GM19452 (cell line): ENCODE measurements around the gene CTAG2.
"Not testable (repeated sequence)": the region's sequence is repeated elsewhere in the genome, so short reads cannot be mapped to it uniquely, and the experiment has no call there.

Source experiments
- ATAC-seq: cut with Tn5 transposase; IDR thresholded peaks from one replicate; pipeline ENCODE4 v1.9.1; 2021; ENCODE audit not compliant: unreplicated experiment

The CTAG2 gene

DNA sequence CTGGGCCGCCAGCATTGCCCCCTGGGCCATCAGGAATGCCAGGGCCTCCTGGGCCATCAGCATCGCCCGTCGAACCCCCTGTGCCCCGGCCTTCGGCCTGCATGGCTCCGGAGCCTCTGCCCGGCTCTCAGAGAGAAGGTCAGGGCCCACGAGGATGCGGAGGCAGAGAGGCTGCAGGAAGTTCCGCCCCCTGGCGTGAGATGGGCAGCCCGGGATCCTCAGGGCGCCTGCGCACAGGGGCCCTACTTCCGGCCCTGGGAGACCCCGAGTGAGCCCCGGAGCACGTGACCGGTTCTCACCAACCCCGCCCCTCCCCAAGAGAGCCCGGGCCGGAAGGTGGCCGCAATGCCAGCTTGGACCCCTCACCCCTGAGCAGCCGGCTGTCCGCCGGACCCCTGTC, at the start of gene CTAG2:
Gene CTAG2, minus strand, starts transcription at position 167 of the 400 bp plus-strand sequence. Its CDS starts 64 bp downstream, at position 103.
- not testable (repeated sequence) for ATAC-seq

DNA sequence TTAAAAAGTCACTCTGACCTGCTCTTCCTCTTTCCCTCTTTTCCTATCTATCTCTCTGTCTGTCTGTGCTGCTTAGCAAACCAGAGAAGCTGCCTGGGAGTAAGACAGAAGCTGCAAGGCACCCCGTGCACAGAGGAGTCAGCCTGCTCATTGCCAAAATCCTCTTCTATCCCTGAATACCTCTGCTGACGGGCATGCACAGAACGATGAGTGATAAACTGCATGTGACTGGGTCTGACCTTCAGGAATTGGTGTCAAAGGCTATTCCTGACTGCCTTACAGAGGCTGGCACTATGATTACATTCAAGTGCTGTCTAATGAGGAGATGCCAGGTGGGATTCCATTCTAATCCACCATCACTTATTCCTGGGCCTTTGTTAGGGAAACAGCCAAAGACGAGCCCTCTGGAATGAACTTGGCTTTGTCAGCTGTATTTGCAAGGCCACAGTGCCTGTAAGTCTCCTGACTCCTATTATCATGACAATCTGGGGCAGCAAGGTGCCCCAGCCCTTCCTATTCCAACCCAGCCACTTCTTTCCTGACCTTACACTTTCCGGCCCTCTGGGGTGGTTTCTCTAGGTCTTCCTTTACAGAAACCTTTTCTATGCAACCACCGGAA, 45.4 kb upstream of the CTAG2 start:
- ATAC-seq = no peak

DNA sequence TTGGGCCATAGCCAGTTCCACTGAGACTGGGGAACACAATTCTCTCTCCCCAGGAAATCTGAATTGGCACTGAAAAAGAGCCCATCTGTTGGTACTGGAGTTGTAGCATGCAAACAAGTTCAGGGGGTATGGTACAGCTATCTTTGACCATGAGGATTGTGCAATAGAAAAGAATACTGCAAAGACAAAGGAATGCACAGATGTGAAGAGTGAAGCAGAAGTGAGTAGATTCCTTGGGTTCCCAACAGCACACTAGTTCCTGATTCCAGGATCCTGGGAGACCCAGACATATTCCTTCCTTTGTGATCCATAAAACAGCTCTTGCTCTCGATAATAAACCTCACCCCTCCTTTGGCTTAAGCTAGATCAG, 43.3 kb upstream of the CTAG2 start:
- no peak for ATAC-seq

DNA sequence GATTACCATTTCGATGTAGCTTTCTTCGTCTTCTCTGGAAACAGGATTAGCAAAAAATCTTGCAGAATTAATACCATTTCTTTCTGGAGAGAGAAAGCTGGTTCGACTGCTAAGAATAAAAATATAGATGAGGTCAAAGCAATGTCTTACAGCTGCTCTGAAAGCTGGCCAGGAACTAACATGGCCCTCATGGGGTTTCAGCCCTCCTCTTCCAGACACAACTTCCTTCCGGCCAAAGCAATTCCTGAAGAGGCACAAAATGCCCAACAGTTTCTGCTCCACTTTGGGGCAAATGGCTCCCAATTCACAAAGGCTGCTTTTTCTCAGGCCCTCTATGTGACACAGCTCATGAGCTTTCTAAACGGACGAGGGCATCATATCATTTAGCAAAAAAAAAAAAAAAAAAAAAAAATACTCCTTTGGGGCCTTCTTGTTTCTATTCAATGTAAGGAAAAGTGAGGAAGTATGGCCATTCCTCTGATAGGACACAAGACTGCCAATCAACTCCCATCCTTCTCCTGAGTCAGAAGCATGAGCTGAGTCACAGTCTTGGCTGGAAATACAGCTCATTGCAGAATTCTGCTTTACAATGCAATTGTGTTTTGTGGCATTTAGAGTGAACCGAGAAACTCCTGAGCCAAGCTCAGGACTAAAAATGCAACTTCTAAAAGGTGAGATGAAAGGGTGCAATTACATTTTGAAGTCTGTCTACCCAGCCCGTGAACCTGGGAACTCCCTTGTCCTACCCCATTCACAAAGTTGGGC, 42.7 kb upstream of the CTAG2 start:
- no peak for ATAC-seq

DNA sequence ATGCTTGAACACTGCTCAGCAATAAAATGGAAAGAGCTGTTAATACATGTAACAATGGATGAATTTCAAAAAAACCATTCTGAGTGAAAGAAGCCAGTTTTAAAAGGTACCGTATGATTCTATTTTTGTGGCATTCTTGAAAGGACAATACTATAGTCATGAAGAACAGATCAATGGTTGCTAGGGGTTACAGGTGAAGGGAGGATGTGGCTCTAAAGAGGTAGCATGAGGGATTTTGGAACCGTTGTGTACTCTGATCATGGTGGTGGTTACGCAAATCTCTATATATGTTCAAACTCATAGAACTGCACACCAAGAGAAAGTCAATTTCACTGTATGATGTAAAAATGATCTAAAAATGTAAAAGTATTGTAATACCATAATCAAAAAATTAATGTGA, 40.0 kb upstream of the CTAG2 start:
- ATAC-seq = no peak

DNA sequence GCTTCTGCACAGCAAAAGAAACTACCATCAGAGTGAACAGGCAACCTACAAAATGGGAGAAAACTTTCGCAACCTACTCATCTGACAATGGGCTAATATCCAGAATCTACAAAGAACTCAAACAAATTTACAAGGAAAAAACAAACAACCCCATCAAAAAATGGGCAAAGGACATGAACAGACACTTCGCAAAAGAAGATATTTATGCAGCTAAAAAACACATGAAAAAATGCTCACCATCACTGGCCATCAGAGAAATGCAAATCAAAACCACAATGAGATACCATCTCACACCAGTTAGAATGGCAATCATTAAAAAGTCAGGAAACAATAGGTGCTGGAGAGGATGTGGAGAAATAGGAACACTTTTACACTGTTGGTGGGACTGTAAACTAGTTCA, 37.1 kb upstream of the CTAG2 start:
- not testable (repeated sequence) for ATAC-seq

DNA sequence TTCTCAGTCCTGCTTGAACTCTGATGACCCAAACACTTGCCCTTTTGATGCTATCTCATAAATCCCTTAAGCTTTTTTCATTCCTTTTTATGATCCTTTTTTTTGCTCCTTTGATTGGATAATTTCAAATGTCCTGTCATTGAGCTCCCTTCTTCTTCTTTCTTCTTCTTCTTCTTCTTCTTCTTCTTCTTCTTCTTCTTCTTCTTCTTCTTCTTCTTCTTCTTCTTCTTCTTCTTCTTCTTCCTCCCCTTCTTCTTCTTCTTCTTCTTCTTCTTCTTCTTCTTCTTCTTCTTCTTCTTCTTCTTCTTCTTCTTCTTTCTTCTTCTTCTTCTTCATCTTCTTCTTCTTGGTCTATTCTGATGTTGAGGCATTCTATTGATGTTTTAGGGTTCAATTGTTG, 18.7 kb upstream of the CTAG2 start:
- not testable (repeated sequence) for ATAC-seq

DNA sequence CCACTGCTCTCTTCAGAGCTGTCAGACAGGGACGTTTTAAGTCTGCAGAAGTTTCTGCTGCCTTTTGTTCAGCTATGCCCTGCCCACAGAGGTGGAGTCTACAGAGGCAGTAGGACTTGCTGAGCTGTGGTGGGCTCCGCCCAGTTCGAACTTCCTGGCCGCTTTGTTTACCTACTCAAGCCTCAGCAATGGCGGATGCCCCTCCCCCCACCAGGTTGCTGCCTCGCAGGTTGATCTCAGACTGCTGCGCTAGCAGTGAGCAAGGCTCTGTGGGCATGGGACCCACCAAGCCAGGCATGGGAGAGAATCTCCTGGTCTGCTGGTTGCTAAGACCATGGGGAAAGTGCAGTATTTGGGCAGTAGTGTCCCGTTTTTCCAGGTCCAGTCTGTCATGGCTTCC, 17.5 kb upstream of the CTAG2 start:
- ATAC-seq = not testable (repeated sequence)

DNA sequence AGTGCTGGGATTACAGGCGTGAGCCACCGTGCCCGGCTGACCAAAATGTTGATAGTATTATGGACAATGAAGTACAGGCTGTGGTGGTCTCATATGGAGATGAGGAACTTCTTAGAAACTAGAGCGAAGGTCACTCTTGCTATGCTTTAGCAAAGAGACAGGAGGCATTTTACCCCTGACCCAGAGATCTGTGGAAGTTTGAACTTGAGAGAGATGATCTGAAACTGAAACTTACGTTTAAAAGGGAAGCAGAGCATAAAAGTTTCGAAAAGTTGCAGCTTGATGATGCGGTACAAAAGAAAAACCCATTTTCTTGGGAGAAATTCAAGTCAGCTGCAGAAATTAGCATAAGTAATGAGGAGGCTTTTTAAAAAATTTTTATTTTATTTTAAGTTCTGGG, 8.5 kb upstream of the CTAG2 start:
- ATAC-seq = no peak

DNA sequence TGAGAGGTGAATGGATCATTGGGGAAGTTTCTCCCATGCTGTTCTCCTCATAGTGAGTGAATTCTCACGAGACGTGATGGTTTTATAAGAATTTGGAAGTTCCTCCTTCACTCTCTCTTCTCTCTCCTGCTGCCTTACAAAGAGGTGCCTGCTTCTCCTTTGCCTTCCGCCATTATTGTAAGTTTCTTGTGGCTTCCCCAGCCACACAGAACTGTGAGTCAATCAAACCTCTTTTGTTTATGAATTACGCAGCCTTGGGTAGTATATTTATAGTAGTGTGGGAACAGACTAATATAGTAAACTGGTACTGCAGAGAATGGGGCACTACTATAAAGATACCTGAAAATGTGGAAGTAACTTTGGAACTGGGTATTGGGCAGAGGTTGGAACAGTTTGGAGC, 7.8 kb upstream of the CTAG2 start:
- no peak for ATAC-seq

DNA sequence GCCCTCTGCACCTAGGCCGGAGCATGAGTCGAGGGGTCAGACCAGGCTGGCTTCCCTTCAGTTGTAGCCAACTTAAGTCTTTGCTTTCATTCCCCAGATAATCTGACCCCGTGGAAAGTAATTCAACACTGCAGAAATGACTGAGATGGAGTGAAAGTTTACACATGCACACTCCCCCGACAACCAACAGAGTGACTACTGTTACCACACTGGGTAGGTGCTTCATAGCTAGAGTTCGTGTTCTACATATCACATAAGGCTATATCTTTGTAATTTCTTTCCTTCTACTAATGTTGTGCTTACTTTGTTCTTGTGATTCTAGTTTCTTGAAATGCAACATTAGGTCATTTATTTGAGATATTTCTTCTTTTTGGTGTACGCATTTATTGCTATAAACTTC, 7.2 kb upstream of the CTAG2 start:
- ATAC-seq = no peak

DNA sequence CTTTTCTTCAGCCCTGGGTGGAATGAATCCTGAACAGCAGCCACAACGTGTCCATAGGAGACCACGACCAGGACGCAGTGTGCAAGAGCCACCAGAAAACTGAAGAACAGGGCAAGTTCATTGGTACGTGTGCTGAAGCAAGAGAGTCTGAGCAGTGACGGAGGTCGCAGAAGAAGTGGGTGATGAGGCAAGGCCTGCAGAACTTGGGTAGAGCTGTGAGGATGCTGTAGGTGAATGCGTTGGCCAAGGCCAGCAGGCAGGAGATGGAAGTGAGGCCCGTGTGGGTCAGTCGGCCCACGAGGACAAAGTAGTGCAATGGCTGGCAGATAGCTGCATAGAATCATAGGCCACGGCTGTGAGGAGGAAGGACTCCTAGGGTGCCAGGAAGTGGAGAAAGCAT, 5.6 kb upstream of the CTAG2 start:
- ATAC-seq = no peak

DNA sequence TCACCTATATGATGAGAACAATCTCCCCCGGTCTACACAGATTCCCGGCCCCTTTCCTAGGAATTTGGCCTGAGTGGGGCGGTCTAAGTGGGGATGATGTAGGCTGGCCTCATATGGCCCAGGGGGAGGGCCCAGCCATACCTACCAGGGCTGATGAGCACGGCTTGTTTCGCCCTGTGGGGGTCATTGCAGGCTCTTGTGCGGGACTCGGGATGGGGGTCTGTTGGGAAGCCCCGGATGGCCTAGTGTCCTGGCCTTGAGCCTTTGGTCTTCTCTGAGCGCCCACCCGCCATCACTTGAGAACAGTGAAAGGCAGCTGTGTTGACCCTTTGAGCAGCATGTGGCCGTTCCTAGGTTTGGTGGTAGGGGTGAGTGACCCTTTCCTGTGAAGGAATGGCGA, 4.8 kb upstream of the CTAG2 start:
- ATAC-seq = no peak

DNA sequence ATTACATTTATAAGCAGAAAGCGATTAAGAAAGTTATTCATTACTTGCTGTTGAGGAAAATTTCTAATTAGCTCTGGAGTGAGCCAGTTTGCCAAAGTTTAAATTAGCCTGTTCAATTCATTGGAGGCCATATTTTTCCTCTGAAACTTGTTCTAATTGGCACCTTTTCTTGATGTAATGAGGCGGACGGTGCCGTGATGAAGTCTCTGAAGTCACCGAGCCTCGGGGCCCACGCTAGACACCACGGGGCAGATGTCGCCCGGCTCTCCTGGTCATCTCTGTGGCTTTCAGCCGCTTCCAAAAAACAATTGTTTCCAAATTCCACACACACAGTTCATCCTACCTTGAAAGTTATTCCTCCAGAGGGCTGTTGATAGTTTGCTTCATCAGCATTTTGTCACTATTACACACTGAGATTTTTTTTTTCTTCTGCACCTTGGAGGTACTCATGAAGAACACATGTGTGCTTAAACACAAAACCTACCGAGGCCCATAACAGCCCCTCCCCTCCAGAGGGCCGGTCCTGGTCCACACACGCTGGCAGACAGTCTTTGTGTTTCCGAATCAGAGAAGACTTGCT, 3.9 kb upstream of the CTAG2 start:
- no peak for ATAC-seq

DNA sequence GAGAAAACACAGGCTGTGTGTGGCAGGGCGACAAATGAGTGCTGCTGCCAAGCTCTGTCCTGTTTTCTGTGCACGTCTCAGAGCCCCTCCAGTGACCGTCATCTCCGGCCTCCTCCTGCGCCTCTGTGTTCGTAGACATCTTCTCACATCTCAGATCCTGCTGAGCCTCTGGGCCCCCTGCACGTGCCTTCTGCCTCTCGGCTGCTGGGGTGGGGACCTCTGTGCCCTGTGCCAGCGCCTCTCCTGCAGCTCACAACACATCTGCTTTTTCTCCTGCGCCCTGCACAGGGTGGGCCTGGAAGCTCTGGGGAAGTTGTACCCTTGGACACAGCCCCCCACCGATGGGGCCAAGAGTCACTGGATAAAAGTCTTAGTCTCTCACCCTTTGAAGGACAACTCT, 2.4 kb upstream of the CTAG2 start:
- no peak for ATAC-seq

DNA sequence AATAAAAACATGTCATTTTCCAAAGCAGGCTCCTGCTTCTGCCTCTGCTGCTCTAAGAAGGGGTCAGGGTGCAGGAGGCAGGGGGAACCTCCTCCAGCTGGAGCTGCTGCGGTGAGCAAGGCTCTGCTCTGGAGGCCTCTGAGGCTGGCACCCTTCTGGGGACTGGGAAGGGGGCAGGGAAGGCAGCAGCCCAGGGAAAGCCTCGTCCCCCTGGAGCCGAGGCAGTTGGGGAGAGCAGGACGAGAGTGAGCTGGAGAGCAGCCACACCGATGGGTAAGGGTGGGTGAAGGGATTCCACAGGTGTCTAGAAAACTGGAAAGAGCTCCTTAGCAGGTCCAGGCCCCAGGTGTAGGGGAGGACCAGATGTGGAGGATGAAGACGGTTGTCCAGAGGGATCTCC, 2.0 kb upstream of the CTAG2 start:
- ATAC-seq = no peak

DNA sequence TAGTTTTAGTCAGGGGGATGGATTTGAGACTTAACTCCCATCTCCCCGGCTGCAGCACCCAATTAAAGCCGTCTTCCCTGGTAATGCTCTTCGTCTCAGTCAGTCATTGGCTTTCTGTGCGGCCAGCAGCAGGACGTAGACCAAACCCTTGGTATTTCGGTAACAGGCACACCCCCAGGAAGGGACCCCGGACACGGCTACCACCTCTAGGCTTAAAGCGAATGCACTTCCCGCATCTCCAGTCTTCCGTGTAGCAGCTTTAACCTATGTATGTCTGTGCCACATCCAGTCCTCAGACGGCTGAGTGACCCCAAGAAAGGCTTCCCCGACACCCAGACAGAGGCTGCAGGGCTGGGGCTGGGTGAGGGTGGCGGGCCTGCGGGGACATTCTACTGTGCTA, 1.5 kb upstream of the CTAG2 start:
- ATAC-seq = no peak

DNA sequence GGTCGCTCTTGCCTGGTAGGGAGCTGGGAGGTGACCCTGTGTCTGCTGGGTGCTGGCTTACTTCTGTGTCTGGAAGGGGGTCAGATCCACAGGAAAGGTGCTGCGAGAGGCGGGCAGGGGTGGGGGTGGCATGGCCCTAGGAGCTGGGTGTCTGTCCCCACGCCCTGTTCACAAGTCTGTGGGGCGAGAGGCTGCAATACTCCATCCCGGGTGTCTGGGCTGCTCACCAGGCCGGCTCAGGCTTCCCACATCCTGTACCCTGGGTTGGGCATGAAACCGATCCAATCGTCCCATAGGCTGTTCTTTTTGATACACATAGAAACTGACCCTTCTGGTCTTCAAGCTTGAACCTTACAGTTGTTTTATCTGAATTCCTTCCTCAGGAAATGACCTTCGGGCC, 993 bp upstream of the CTAG2 start:
- no peak for ATAC-seq

DNA sequence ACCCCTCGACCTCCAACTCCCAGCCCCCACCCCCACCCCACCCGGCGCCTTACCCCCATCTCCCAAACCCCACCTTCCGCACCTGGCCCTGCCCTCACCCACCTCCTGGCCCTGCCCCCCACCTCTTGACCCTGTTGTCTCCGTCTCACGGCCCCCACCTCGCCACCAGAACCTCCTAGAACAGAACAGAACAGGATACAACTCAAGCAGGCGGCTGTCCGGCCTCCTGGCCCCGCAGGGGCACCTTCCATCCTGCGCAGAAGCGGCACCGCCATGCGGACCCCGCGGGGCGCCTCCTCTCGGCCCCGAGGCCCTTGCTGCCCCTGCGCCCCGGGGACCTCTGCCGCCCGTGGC, 354 bp downstream of the CTAG2 start:
- no peak for ATAC-seq

DNA sequence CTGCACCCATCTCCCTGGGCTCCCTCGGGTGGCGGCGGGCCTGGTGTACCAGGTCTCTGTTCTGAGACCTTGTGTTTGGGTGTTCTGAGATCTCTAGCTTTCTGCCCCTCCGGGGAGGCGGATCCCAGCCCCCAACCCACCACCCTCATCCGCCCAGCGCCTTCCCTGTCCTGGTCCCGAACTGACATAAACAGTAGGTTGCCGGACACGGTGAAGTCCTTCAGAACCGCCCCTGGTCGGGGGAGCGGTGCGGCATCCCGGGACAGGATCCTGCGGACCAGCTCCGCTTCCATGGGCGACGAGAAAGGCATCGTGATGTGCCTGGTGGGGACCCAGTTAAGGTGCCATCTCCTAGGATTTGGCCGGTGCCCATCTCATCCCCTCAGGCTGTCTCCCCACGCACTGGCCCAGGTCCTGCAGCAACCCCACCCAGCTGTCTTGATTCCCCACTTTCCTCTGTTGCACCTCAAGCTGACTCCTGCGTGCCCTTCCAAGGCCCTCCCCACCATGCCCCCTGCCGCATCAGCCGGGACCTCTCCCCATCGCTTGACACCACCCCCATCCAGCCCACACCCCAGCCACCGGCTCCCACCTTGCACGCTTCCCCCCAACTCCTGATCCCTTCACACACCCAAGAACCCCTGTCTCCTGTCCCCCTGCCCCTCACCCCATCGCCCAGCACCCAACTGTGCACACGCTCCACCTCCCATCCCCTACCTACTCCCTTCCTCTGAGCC, 900 bp downstream of the CTAG2 start:
- no peak for ATAC-seq

DNA sequence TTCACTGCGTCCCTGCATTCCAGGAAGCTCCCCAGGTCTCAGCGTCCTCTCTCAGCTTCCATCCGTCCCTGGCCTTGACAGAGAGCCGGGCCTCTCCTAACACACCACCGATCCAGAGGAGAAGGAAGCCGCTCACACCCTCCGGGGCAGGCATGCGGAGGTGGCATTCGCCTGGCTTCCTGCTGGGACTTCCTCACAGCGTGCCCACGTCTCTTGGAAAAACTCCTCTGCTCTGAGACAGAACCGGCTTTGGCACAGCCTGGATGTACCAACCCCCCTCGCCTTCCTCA, 3.2 kb downstream of the CTAG2 start:
- no peak for ATAC-seq

DNA sequence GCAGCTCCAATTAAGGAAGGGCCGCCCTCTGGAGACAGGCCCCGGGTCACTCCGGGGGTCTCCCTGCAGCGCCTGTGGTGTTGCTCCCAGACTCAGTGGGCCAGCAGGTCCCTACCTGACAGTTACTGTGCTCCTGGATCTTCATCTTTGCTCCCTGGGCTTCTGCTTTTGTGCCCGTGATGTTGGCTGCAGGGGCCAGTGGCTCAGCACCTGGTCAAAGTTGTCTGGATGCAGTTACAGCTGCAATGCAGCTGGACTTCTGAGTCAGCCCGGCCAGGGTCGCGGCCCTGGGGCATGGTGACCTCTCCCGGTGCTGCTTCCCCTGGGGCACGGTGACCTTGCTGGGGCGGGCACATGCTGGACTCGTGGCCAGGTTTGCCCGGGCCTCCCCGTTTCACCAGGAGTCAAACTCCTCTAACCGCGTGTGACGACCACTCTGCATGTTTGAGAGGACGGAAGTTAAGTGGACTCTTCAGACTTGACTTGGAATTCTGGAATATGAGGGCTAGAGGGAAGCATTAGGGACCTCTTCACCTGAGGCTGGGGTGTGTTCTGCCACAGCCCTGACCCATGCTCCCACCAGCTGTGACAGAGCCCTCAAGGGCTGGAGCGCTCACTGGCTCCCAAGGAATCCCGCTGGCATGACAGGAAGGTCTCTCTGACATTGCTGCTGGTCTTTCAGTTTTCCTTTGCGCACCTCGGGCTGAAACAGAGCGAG, 3.7 kb downstream of the CTAG2 start:
- no peak for ATAC-seq
